Activated naive CD8-positive, alpha-beta T cell treated with anti-CD3 and anti-CD28 coated beads, Interleukin-2, amount 10 ng/mL, durations not matched to agents 7 days and 5 days (primary cell): ENCODE measurements around the gene DARS1. TPM values are rescaled to one million over a fixed set of nuclear protein-coding genes. Genes with fewer than 3 reads are reported as not detected.
"Not testable (repeated sequence)": the region's sequence is repeated elsewhere in the genome, so short reads cannot be mapped to it uniquely, and the experiment has no call there.

Experiments used
- ATAC-seq: fragments of 150-1000 bp; cut with Tn5 transposase; one replicate; pipeline ENCODE4 v1.10.0; 2021; ENCODE audit warnings: low read depth, moderate library complexity
- POLR2A ChIA-PET: fragments of 350-600 bp; sonication (Branson Sonifier 250); formaldehyde crosslinking; loops from one replicate; lab custom pipeline; 2021; ENCODE audit warnings: antibody characterized with exemption; lab: Charles Lee
- DNase-seq: peaks from one replicate; pipeline ENCODE4 v3.0.0; 2021
- H3K27ac Mint-ChIP-seq: one replicate; pipeline ENCODE4 v1.8.0; 2022; ENCODE audit warnings: mild to moderate bottlenecking, mixed read lengths
- H3K27me3 Mint-ChIP-seq: one replicate; pipeline ENCODE4 v1.8.0; 2022; ENCODE audit warnings: mild to moderate bottlenecking, moderate library complexity, mixed read lengths
- H3K36me3 Mint-ChIP-seq: one replicate; pipeline ENCODE4 v1.8.0; 2021; ENCODE audit warnings: mild to moderate bottlenecking, mixed read lengths
- H3K4me1 Mint-ChIP-seq: one replicate; pipeline ENCODE4 v1.8.0; 2021; ENCODE audit warnings: mixed read lengths
- H3K4me3 Mint-ChIP-seq: one replicate; pipeline ENCODE4 v1.8.0; 2022; ENCODE audit warnings: mild to moderate bottlenecking, moderate library complexity, mixed read lengths
- H3K9me3 Mint-ChIP-seq: one replicate; pipeline ENCODE4 v1.8.0; 2021; ENCODE audit warnings: mixed read lengths
- total RNA-seq, 2 experiments: library from RNA; stranded (reverse); gene quantifications; one replicate each; pipeline ENCODE4 v1.2.3, GENCODE V29; 2021

The DARS1 gene
- total RNA-seq, 2 experiments from 2014 or later = 117 to 118 TPM

DNA sequence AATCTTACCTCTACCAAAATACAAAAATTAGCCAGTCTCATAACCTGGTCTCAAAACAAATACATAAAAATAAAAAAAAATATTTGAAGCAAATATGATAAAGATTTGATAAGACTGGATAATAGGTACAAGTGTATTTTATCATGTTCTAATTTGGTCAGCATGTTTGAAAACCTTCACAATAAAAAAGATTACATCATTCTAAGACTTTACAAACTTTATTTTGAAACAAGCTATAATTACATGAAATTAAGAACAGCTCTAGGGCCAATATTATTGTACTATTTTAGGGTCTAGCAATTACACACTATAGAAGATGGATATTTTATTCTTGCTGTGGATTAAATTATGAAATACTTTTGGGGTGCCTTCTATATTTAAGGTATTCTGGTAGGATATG lies 79.7 kb downstream of the DARS1 start:
- no peak for ATAC-seq
- no peaks in the 10 kb centered on the region for H3K4me1 Mint-ChIP-seq
- H3K27ac Mint-ChIP-seq = no peak overlapping the region
- no peak for DNase-seq
- peaks cover 40% of the 10 kb centered on the region for H3K36me3 Mint-ChIP-seq
- POLR2A ChIA-PET = no interaction called here
- no peak overlapping the region for H3K4me3 Mint-ChIP-seq
- no peaks in the 10 kb centered on the region for H3K27me3 Mint-ChIP-seq
- no peaks in the 10 kb centered on the region for H3K9me3 Mint-ChIP-seq

DNA sequence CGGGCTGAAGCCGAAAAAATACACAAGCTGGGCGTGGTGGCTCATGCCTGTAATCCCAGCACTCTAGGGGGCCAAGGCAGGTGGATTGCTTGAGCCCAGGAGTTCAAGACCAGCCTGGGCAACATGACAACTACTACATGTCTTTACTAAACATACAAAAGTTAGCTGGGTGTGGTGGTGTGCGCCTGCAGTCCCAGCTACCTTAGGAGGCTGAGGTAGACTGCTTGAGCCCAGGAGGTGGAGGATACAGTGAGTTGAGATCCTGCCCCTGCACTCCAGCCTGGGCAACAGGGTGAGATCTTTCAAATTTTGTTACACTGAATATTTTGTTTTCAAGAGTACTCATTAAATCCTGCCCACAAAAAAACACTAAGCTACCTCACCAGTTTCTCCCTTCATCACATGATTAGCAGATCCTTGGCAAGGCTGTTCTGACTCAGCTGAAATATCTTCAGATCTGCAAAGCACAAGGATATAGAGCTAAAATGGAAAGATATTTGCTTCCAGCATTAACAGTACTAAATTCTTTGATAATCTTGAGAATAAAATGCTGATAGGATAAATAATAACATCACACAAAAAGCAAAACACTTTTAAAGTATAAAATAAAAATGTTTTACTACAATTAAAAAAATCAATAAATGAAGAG lies 81.0 kb downstream of the DARS1 start:
- no peak overlapping the region for H3K27ac Mint-ChIP-seq

DNA sequence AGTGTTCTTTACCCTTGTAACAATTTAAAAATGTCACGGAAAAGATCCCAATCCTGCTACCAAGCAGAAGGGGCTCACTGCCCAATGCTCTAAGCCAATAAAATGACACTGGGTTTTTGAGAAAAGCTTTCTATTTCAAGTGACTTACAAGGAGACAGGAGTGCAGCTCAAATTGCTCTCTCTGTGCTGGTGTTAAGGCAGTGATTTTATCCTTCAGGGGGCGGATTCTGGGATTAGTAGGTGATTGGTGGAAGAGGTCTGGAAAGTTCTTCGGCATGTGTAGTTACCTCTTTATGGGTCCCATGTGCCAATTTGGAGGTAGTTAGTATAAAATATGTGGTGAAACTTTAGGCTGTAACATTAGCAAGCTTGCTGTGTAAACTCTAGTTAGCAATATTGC lies 81.8 kb downstream of the DARS1 start:
- POLR2A ChIA-PET = interaction anchor here (1.0 kb wide), 1 partner anchor 478 kb away, joined by 3 read pairs; no protein-coding TSS in a partner anchor
- no peak for DNase-seq
- H3K36me3 Mint-ChIP-seq = peaks cover 39% of the 10 kb centered on the region
- no peaks in the 10 kb centered on the region for H3K27me3 Mint-ChIP-seq
- no peaks in the 10 kb centered on the region for H3K9me3 Mint-ChIP-seq
- H3K4me3 Mint-ChIP-seq = no peak overlapping the region
- no peaks in the 10 kb centered on the region for H3K4me1 Mint-ChIP-seq
- H3K27ac Mint-ChIP-seq = no peak overlapping the region
- ATAC-seq = no peak

More for the DNA sequence above, 81.0 kb downstream of the DARS1 start:
- Mint-ChIP-seq H3K4me1 (no peaks in the 10 kb centered on the region), H3K27me3 (no peaks in the 10 kb centered on the region), H3K36me3 (peaks cover 40% of the 10 kb centered on the region), H3K4me3 (no peak overlapping the region), H3K9me3 (no peaks in the 10 kb centered on the region)
- ATAC-seq (no peak), DNase-seq (no peak)
- POLR2A ChIA-PET = no interaction called here

DNA sequence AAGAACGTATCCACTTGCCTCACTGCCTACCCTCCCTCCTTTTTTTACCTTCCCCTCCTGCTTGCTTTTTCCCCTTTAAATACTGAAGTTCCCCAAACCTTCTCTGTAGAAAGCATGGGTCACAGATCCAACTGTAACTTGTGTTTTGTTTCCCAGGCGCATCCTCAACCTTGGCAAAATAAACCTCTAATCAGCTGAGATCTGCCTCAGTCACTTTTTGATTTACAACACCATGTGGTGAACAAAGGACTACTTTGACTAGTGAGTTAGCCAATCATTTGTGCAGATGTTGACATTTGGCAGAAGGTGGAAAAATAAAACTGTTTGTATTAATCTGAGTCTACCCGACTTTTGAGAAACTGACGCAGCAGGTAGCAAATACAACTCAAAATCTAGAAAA lies 85.9 kb downstream of the DARS1 start:
- Mint-ChIP-seq H3K27ac (no peak overlapping the region), H3K4me1 (no peaks in the 10 kb centered on the region), H3K27me3 (no peaks in the 10 kb centered on the region), H3K9me3 (no peaks in the 10 kb centered on the region), H3K36me3 (peaks cover 30% of the 10 kb centered on the region), H3K4me3 (no peak overlapping the region)
- POLR2A ChIA-PET = no interaction called here
- ATAC-seq = no peak
- DNase-seq = no peak

DNA sequence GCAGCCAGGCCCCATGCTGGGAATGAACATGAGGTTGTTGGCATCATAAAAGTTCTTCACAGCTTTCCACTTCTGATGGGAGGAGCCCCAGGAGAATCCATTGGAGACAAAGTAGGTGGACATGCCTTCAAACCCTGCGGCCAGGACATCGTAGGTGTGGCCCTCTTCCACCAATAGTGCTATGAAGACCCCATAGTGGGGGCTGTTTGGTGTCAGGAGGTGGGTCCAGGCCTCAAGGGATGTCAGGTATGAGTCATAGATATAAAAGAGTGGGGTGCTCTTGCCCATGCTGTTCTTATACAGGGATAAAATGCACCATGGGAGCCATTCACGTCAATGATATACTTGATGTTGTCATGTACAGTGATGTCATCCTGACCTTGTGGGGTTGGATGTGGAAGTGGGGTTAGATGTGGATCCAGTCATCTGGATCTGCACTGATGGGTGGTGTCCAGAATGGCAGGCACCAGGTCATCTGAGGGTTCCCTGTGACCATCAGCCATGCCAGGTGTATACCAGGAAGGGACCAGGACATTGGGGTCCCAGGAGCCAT lies 87.1 kb downstream of the DARS1 start:
- H3K4me1 Mint-ChIP-seq = no peaks in the 10 kb centered on the region
- H3K36me3 Mint-ChIP-seq = peaks cover 23% of the 10 kb centered on the region
- H3K4me3 Mint-ChIP-seq = no peak overlapping the region
- ATAC-seq (no peak), DNase-seq (no peak)
- no peaks in the 10 kb centered on the region for H3K9me3 Mint-ChIP-seq
- H3K27ac Mint-ChIP-seq = no peak overlapping the region
- POLR2A ChIA-PET = no interaction called here
- no peaks in the 10 kb centered on the region for H3K27me3 Mint-ChIP-seq

DNA sequence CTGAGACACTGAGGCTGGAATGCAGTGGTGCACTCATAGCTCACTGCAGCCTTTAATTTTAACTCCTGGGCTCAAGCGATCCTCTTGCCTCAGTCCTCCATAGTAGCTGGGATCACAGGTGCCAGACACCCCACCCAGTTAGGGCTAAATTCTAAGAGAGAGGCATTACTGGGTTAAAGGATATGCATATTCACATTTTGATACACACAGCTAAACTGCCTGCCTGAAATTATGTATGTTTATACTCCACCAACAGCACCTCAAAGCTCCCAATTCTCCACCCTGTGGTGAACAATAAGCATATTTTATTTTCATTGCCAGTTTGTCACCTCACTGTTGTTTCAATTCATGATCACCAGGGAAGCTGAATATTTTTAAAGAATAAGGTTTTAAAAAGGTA lies 90.5 kb downstream of the DARS1 start:
- POLR2A ChIA-PET = interaction anchor here (0.7 to 2.4 kb wide), 2 partner anchors 19 to 482 kb away, joined by 5 to 10 read pairs; partner anchors contain the start of gene MCM6
- Mint-ChIP-seq H3K9me3 (no peaks in the 10 kb centered on the region), H3K4me3 (no peak overlapping the region), H3K27me3 (no peaks in the 10 kb centered on the region), H3K27ac (no peak overlapping the region), H3K36me3 (peaks cover 10% of the 10 kb centered on the region), H3K4me1 (peaks cover 10% of the 10 kb centered on the region)
- no peak for ATAC-seq
- DNase-seq = no peak

DNA sequence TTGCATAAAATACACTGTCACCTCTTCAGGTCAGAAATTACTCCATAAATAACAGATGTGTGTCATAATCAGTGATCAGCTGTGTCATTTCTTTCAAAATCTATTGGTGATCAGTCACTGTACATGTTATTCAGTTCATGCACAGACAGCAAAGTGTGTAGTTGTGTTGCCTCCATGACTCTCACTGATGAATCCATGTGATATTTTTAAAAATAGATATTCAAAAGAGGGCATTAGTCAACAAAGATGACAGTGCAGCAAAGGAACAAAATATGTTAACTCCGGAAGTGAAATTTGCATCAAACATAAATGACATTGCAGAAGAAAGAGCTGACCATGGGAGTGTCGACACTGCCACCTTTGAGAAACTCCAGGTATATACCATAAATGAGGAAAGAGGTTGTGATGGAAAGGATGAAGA lies 92.0 kb downstream of the DARS1 start:
- POLR2A ChIA-PET = interaction anchor here (0.5 to 1.0 kb wide), 2 partner anchors 17 to 474 kb away, joined by 4 to 7 read pairs; partner anchors contain the start of gene MCM6
- Mint-ChIP-seq H3K36me3 (peaks cover 9% of the 10 kb centered on the region), H3K4me3 (no peak overlapping the region), H3K9me3 (peaks cover 4% of the 10 kb centered on the region), H3K27me3 (no peaks in the 10 kb centered on the region), H3K4me1 (peaks cover 12% of the 10 kb centered on the region), H3K27ac (no peak overlapping the region)
- ATAC-seq (no peak), DNase-seq (no peak)

DNA sequence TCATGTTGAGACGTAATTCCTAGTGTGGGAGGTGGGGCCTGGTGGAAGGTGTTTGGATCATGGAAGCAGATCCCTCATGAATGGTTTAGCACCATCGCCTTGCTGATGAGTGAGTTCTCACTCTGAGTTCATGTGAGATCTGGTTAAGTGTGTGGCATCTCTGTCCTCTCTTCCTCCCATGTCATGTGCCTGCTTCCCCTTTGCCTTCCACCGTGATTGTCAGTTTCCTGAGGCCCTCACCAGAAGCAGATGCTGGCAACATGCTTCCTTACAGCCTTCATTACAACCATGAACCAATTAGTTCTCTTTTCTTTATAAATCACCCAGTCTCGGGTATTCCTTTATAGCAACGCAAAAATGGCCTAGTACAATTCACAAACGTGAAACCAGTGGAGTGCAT lies 94.6 kb downstream of the DARS1 start:
- peaks cover 21% of the 10 kb centered on the region for H3K4me1 Mint-ChIP-seq
- POLR2A ChIA-PET = no interaction called here
- H3K27me3 Mint-ChIP-seq = no peaks in the 10 kb centered on the region
- no peak for DNase-seq
- H3K27ac Mint-ChIP-seq = no peak overlapping the region
- no peak for ATAC-seq
- peaks cover 7% of the 10 kb centered on the region for H3K36me3 Mint-ChIP-seq
- peaks cover 4% of the 10 kb centered on the region for H3K9me3 Mint-ChIP-seq
- no peak overlapping the region for H3K4me3 Mint-ChIP-seq

DNA sequence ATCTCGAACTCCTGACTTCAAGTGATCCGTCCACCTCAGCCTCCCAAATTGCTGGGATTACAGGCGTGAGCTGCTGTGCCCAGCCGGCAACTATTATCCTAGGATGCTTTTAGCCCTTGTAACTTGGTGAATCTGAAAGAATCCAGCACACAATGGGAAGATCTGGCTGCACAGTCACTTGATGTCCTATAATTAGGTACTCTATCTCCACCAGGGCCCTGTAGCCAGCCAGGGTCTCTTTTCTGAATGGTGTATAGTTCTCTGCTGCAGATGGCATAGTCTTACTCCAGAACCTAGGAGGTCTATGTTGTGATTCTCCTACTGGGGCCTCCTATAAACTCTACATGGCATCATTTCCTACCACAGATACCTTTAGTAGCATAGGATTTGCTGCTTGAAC lies 95.3 kb downstream of the DARS1 start:
- Mint-ChIP-seq H3K27me3 (no peaks in the 10 kb centered on the region), H3K4me1 (peaks cover 21% of the 10 kb centered on the region), H3K27ac (no peak overlapping the region), H3K4me3 (no peak overlapping the region), H3K36me3 (peaks cover 7% of the 10 kb centered on the region), H3K9me3 (peaks cover 4% of the 10 kb centered on the region)
- POLR2A ChIA-PET = no interaction called here
- DNase-seq (no peak), ATAC-seq (no peak)

DNA sequence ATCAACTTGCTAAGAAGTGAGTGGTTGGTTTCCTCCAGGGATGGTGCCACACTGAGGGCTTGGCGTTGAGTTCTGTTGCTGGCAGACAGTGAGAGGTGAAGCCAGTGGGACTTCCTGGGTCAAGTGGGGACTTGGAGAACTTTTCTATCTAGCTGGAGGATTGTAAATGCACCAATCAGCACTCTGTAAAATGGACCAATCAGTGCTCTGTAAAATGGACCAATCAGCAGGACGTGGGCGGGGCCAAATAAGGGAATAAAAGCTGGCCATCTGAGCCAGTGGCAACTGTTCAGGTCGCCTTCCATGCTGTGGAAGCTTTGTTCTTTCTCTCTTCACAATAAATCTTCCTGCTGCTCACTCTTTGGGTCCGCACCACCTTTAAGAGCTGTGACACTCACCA lies 96.8 kb downstream of the DARS1 start:
- not testable (repeated sequence) for H3K4me3 Mint-ChIP-seq, H3K36me3 Mint-ChIP-seq, H3K9me3 Mint-ChIP-seq, DNase-seq, H3K27me3 Mint-ChIP-seq, ATAC-seq
- H3K4me1 Mint-ChIP-seq = peaks cover 21% of the 10 kb centered on the region
- peak overlapping the region; percentile 68 for H3K27ac Mint-ChIP-seq
- POLR2A ChIA-PET = interaction anchor here (2.0 kb wide), 1 partner anchor 13 kb away, joined by 15 read pairs; the partner anchor contains the start of gene MCM6

DNA sequence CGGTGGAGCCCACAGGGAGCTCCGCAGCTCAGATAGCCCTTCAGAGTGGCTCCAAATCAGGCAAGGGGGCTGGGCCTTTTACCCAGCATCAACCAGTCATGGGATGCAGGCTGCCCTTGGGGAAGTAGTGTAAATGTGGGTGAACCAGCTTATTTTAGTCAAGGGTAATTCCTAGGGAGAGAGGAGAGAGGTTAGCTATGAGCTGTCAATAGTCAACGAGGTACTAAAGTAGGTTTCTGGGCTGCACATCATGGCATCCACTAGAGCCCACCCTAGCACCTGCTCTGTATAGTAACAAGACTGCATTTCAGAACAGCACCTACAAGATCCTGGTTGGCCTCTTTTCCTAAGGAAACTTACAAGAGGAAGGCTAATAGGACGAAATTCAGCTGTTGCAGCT lies 99.7 kb downstream of the DARS1 start:
- ATAC-seq (no peak), DNase-seq (no peak)
- Mint-ChIP-seq H3K9me3 (peaks cover 4% of the 10 kb centered on the region), H3K27ac (no peak overlapping the region), H3K4me1 (peaks cover 12% of the 10 kb centered on the region), H3K27me3 (peaks cover 4% of the 10 kb centered on the region), H3K36me3 (peaks cover 6% of the 10 kb centered on the region), H3K4me3 (no peak overlapping the region)
- POLR2A ChIA-PET = interaction anchor here (1.2 kb wide), 1 partner anchor 9 kb away, joined by 4 read pairs; the partner anchor contains the start of gene MCM6

DNA sequence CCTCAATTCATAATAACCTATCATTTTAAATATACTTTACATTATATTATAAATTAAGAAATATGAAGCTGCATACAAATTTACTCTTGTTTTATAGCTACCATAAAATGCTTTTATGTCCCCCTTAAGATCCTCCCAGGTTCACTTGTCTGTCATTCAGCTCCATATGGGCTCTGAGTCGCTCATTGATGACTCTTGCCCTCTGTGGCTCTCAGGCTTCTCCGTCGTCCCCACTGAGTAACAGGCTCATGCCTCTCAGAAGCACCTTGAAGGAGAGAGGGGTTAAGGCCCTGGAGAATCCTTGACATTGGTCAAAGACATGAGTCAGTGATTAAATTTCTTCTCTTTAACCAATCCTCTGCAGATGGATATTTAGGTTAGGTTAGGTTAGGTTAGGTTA lies 103.0 kb downstream of the DARS1 start:
- Mint-ChIP-seq H3K9me3 (no peaks in the 10 kb centered on the region), H3K4me3 (no peak overlapping the region), H3K27ac (no peak overlapping the region), H3K36me3 (no peaks in the 10 kb centered on the region), H3K4me1 (peaks cover 5% of the 10 kb centered on the region), H3K27me3 (peaks cover 4% of the 10 kb centered on the region)
- POLR2A ChIA-PET = no interaction called here
- DNase-seq (no peak), ATAC-seq (no peak)

DNA sequence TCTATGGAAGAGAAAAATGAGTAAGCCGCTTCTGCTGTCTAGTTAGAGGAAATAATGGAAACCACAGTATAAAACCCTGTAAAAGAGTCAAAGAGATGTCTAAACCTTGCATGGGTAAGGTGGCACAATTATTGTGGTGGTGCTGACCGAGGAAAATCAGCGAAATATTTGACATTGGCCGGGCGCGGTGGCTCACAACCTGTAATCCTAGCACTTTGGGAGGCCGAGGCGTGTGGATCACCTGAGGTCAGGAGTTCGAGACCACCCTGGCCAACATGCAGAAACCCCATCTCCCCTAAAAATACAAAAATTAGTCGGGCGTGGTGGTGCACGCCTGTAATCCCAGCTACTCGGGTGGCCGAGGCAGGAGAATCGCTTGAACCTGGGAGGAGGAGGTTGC lies 108.7 kb downstream of the DARS1 start:
- H3K4me1 Mint-ChIP-seq = peaks cover 32% of the 10 kb centered on the region
- POLR2A ChIA-PET = interaction anchor here (0.6 to 3.0 kb wide), 14 partner anchors 9 to 507 kb away, joined by 3 to 21 read pairs (median 4); no protein-coding TSS in a partner anchor
- not testable (repeated sequence) for DNase-seq, H3K9me3 Mint-ChIP-seq, H3K27me3 Mint-ChIP-seq
- H3K27ac Mint-ChIP-seq = peak overlapping the region; percentile 95
- peak; percentile 5 for ATAC-seq
- peak overlapping the region; percentile 93 for H3K4me3 Mint-ChIP-seq
- H3K36me3 Mint-ChIP-seq = peaks cover 20% of the 10 kb centered on the region
